ENCODE data around the gene ACIN1. TPM values are rescaled to one million over a fixed set of nuclear protein-coding genes. Genes with fewer than 3 reads are reported as not detected.

The ACIN1 gene
- total and polyA plus RNA-seq, 10 of the 15 experiments (the other 5 are each of a cell fraction or from before 2014, with no cell fraction given) = 4.3 to 148 (median 93.4) TPM

DNA sequence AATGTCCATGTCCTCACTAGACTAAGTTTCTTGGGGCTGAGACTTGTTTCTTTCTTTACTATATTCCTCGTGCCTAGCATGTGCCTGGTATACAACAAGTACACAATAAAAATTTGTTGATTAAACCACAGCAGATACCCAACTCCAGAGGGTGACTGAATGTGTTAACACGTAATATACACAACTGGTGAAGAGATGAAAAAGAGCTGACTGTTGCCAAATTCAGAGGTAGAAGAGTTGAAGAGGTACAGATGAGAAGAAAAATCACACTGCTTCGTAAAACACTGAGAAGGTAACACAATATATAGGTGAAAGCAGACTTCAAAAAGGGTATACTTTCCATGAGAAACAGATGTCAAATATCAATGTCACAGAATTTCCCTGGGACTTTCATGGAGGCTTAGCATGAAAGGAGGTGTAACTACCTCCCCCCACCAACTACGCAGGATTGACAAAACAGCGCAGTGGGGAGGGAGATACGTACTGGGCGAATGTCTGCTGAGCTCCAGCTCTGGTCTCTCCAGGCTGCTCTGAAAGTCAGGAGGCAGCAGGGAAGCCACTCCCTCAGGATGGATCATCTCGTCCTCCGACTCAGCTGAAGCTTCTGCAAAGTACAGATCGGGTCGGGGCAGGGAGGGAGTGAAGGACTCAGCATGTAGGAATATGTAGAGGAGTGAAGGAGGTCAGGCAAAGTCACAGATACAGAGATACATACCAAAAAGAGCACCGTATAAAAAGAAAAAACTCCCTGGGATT is 5.3 kb downstream of the ACIN1 start:
- no peak overlapping the region for H3K9ac ChIP-seq (ENCODE audit: control insufficient read depth, insufficient read depth, low read length)
- WGBS (ENCODE audit: insufficient coverage, insufficient replicate concordance, low lambda C conversion rate, missing lambda C conversion rate) = 99% methylated on average over 12 of the region's 12 CpGs
- no peak for FAIRE-seq
- no peak for DNase-seq (ENCODE audit: low read depth, low spot score)
- peaks cover 4 to 37% of the 10 kb centered on the region in 2 experiments for H3K36me3 ChIP-seq (ENCODE audit: control insufficient read depth in 2 of 2, insufficient read depth in 2 of 2, low read length in 1 of 2)
- POLR2A ChIA-PET = interaction anchor here (1.0 to 1.7 kb wide), 2 partner anchors 83 to 517 kb away, joined by 3 to 6 read pairs; no protein-coding TSS in a partner anchor
- no peak overlapping the region for H3K27ac ChIP-seq (ENCODE audit: control insufficient read depth, insufficient read depth)
- peaks cover 30% of the 10 kb centered on the region for H3K79me2 ChIP-seq (ENCODE audit: control insufficient read depth, insufficient read depth, low read length)
- RAD21 ChIA-PET (ENCODE audit: unreplicated experiment) = no interaction called here
- in situ Hi-C loops (cut with MboI) (no loop called here), intact Hi-C loops (cut with micrococcal nuclease; ENCODE audit: unreplicated experiment) (no loop called here)
- H3K4me3 ChIP-seq = no peak overlapping the region
- no peak for TF ChIP-seq ZBTB4 (CRISPR knock-in tag; IDR thresholded peaks at IDR 0.05)
- TF ChIP-seq CHD2 (IDR thresholded peaks at IDR 0.05; ENCODE audit: borderline replicate concordance, low read depth, low read length) = no peak
- no peak for TF ChIP-seq SRF (IDR thresholded peaks at IDR 0.05; ENCODE audit: low read depth in 2 of 2, low read length in 2 of 2)
- TF ChIP-seq, protein P1, sequence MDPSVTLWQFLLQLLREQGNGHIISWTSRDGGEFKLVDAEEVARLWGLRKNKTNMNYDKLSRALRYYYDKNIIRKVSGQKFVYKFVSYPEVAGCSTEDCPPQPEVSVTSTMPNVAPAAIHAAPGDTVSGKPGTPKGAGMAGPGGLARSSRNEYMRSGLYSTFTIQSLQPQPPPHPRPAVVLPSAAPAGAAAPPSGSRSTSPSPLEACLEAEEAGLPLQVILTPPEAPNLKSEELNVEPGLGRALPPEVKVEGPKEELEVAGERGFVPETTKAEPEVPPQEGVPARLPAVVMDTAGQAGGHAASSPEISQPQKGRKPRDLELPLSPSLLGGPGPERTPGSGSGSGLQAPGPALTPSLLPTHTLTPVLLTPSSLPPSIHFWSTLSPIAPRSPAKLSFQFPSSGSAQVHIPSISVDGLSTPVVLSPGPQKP (IDR thresholded peaks at IDR 0.05; ENCODE audit: low read depth, low read length) = no peak
- TF ChIP-seq TARDBP (IDR thresholded peaks at IDR 0.05; ENCODE audit: borderline replicate concordance) = no peak
- no peak for TF ChIP-seq RBBP5 (conservative IDR thresholded peaks at IDR 0.05)
- TF ChIP-seq MXI1 (IDR thresholded peaks at IDR 0.05; ENCODE audit: low read depth, low read length) = no peak
- no peak for TF ChIP-seq RFX5 (IDR thresholded peaks at IDR 0.05; ENCODE audit: low read depth, low read length)
- TF ChIP-seq, protein P2, sequence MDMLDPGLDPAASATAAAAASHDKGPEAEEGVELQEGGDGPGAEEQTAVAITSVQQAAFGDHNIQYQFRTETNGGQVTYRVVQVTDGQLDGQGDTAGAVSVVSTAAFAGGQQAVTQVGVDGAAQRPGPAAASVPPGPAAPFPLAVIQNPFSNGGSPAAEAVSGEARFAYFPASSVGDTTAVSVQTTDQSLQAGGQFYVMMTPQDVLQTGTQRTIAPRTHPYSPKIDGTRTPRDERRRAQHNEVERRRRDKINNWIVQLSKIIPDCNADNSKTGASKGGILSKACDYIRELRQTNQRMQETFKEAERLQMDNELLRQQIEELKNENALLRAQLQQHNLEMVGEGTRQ (IDR thresholded peaks at IDR 0.05; ENCODE audit: borderline replicate concordance, low read depth, low read length) = no peak
- 0 out of 2 replicates have a peak, but pooled peaks cover 7% of the 10 kb centered on the region for H4K20me1 ChIP-seq (ENCODE audit: control insufficient read depth, insufficient read depth)
- BruUV-seq (replicated peaks) = no TSS peak
- H3K4me1 ChIP-seq (ENCODE audit: control insufficient read depth, insufficient read depth, low read length) = no peaks in the 10 kb centered on the region; the same call in 1 of the 2 replicates
- SMC1A ChIA-PET (ENCODE audit: uncharacterized antibody, unreplicated experiment) = interaction anchor here (0.6 to 2.3 kb wide), 5 partner anchors 9 to 64 kb away, joined by 3 to 11 read pairs (median 3); no protein-coding TSS in a partner anchor
- H3K4me2 ChIP-seq (ENCODE audit: control insufficient read depth, insufficient read depth) = no peak overlapping the region
- no peaks in the 10 kb centered on the region for H3K9me3 ChIP-seq (replicated peaks; ENCODE audit: control insufficient read depth, insufficient read depth, low read length)
- no peak for ATAC-seq
- CTCF ChIA-PET = interaction anchor here (0.7 to 5.3 kb wide), 5 partner anchors 13 to 31 kb away, joined by 3 to 60 read pairs (median 9); no protein-coding TSS in a partner anchor
- no peaks in the 10 kb centered on the region for H3K27me3 ChIP-seq (replicated peaks in 1 of 2; ENCODE audit: control insufficient read depth in 2 of 2, insufficient read depth in 2 of 2, low read length in 1 of 2)
- no peak overlapping the region for H2AFZ ChIP-seq (ENCODE audit: control insufficient read depth, low read depth, low read length)

Measured in GM12878 (cell line).